Hematopoietic multipotent progenitor cell treated with erythropoietin and hydrocortisone succinate and interleukin-3 and kit ligand, for 6 days (in vitro differentiated cells): Measurements from ENCODE around the gene ALAS2.
"Not testable (repeated sequence)": the region's sequence is repeated elsewhere in the genome, so short reads cannot be mapped to it uniquely, and the experiment has no call there.

Experiments
- DNase-seq: peaks from one replicate; pipeline ENCODE4 v3.0.0-alpha.2; 2015

The ALAS2 gene, protein sequence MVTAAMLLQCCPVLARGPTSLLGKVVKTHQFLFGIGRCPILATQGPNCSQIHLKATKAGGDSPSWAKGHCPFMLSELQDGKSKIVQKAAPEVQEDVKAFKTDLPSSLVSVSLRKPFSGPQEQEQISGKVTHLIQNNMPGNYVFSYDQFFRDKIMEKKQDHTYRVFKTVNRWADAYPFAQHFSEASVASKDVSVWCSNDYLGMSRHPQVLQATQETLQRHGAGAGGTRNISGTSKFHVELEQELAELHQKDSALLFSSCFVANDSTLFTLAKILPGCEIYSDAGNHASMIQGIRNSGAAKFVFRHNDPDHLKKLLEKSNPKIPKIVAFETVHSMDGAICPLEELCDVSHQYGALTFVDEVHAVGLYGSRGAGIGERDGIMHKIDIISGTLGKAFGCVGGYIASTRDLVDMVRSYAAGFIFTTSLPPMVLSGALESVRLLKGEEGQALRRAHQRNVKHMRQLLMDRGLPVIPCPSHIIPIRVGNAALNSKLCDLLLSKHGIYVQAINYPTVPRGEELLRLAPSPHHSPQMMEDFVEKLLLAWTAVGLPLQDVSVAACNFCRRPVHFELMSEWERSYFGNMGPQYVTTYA

DNA sequence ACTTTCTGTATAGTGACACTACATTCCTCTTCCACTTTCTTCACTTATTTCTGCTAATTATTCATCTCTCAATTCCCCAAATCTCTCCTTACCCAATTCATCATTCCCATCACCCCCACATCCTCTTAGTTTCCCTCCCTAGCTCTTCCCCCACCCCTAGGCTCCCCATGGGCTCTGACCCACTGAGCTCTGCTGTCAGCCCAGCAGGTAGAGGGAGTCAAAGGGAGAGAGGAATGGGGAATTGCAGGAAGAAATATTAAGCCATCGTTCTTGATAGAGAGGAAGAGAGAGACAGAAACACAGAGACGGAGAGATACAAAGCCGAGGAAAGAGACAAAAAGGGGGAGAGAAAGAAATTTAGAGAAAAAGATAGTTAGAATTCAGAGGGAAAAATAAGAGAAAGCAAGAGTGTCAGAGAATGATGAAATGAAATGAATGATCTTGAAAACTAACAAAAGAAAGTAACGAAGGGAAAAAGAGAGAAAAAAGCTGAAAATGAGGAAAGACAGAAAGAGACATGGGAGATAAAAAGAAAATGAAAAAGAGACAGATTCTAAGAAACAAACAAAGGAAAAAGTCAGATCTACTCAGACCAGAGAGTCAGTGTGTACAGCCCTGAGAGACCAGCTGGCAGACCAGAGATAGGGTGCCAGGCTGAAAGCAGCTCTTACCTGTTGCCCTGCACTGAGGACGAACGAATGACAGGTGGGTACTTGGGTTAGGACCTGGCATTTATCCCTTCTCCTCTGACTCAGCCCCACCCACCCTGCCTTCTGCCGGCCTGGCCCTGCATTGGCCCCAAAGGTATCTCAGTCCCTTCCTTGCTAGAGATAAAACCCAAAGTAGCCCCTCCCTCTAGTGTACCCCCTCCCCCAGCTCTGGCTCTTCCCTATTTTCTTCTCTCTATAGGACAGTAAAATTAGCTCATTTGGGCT lies at the start of gene ALAS2:
Gene ALAS2, minus strand, starts transcription at position 707 of the 935 bp plus-strand sequence. CDS start 4,977 bp downstream, outside the sequence.
- DNase-seq: peak; percentile 44

DNA sequence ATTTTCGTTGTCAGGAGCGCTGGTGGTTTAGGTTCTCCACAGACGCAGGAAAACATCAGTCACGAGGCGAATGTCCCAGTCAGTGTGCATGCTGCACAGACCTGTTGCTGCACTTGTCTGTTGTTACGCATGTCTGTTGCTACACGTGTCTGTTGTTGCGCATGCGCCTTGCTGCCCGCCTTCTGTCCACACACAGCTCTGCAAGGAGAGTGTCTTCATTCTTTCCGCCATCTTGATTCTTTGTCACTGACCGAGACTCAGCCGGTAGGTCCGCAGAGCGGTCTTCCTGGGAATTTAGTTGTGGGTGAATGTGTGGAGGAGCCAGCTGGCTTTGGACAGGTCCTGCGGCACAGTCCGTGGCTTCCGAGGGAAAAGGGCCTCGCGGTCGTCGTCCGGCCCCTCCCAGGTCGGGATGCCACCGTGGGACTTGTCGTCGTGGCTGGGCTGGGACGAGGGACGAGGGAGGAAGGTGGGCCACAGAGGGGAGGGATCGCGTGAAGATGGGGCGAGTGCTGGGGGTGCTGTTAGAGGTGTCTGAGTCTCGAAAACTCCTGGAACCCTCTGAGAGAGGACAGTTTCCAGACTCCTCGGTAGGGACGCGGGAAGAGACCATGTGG lies 44.2 kb upstream of the ALAS2 start, which contains the start of gene PAGE2B:
Gene PAGE2B, plus strand, starts transcription at position 180 of the 617 bp plus-strand sequence. CDS start 1,012 bp downstream, outside the sequence.
- DNase-seq: no peak

DNA sequence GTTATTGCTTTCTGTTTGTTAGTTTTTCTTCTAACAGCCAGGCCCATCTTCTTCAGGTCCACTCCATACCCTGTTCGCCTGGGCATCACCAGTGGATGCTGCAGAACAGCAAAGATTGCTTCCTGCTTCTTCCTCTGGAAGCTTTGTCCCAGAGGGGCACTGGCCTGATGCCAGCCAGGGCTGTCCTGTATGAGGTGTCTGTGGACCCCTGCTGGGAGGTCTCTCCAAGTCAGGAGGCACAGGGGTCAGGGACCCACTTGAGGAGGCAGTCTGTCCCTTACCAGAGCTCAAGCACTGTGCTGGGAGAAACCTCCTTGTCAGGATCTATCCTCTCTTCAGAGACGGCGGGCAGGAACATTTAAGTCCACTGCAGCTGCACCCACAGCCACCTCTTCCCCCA lies 41.5 kb upstream of the ALAS2 start:
- no peak for DNase-seq

DNA sequence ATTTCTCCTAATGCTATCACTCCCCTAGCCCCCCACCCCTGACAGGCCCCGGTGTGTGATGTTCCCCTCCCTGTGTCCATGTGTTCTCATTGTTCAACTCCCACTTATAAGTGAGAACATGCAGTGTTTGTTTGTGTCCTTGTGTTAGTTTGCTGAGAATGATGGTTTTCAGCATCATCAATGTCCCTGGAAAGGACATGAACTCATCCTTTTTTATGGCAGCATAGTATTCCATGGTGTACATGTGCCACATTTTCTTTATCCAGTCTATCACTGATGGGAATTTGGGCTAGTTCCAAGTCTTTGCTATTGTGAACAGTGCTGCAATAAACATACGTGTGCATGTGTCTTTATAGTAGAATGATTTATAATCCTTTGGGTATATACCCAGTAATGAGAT lies 36.4 kb upstream of the ALAS2 start:
- DNase-seq: not testable (repeated sequence)

DNA sequence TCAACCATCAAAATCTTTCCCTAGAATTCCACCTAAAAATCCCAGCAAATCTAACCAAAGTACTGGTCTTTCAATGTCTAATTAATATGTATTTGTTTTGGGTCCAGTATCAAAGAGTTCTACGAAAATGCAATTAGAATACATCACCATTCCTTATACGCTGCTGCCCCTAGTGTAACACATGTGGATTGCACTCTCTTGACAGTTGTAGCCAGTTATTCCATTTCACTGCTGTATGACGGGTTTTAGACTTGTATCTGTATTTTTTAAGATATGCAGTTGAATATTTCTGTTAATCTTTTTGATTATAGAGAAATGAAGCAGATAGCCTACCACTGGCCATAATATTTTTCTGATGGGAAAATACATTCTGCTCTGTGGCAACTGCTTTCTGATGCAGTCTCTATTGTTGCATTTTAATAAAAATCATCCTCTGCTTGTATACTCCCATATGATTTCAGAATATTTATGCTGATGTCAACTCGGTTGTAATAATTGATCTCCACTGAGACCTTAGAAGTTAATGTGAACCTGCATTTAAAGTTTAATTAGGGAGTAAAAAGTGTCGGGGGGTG lies 27.0 kb upstream of the ALAS2 start:
- peak; percentile 74 for DNase-seq

DNA sequence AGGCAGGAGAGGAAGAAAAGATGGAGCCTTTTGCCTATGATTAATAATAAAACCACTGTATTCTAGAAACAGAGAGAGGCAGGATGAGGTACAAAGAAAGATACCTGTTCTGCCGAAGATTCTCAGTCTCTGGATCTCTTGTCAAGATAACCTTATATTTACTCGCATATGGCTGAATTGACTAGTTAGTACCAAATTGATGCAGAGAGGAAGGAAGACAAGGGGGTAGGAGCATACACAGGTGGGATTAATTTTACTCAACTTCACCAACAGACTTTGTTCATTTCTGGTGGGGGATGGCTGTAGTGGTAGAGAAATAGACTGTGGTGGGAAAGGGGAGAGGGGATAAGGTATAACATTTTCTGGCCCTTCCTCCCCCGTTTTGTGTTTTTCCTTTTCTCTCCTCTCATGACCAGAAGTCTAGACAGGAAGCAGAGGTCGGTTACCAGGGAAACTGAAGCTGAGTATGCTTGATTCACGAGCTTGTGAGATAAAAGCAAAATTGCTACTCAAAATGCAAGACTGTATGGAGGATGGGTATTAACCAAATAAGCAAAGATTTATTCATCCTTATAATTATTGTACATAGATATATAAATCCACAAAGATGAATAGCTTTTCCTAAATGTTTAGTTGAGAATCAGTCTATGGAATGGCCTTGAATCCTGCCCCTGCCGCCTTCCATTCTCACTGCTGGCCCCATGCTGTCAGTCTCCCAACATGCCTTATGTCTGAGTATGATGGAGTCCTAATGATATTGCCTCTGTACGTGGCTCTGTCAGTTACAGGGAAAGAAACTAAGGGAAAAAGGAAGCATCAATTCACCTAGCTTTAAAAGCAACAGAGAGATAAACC lies 26.3 kb upstream of the ALAS2 start:
- DNase-seq: peak; percentile 33

DNA sequence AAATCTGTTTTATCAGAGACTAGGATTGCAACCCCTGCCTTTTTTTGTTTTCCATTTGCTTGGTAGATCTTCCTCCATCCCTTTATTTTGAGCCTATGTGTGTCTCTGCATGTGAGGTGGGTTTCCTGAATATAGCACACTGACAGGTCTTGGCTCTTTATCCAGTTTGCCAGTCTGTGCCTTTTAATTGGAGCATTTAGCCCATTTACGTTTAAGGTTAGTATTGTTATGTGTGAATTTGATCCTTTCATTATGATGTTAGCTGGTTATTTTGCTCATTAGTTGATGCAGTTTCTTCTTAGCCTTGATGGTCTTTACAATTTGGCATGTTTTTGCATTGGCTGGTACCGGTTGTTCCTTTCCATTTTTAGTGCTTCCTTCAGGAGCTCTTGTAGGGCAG lies 19.8 kb upstream of the ALAS2 start:
- not testable (repeated sequence) for DNase-seq

DNA sequence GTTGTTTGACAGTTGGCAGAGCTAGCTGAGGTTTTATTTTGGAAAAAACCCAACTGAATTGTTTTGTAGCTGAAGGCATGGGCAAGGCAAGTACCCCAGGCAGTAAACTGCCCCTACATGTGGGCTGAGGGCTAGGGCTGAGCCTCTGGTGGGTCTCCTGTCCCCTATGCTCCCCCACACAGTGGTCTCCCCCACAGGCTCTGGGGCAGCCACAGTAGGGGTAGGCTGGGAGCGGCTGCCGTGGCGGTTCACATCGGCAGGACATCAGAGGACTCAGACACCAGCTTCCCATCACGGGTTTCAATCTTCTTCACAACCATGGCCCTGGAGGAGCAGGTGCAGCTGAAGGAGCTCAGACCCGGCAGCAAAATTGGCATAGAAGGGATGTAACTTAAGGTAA lies 10.7 kb upstream of the ALAS2 start:
- no peak for DNase-seq

DNA sequence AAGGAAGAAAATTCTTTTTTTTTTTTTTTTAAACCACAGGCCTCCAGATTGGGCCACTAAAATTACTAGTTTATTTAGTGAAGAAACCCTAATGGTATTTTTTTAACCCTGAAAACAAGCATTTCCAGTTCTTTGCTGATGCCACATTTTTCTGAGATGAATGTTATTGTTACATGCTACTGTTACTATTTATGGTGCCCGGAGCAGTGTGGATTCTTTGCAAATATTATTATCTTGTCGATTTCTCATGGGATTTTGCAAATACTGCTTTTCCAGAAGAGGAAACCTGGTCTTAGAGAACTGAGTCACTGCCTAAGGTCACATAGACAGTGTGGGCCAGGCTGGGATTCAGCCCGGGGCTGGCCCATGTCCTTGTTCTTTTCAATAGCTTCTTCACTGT lies 8.7 kb upstream of the ALAS2 start:
- DNase-seq: no peak

DNA sequence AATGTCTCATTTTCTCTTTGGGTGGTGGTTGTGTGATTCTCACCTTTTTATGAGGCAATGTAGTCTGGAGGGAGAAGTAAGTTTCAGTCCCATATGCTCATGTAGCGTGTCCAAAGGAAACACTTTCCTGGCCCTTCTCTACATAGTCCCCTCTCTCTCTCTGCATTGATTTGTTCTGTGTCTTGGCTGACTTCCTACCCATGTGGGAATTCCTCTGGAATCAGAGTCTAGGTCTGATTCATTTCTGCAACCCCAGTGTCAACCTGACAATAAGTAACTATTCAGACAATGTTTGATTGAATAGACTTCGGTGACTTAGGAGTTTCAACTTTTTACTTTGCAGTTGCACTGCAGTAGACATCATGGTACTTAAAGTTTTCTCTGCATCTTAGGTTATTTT lies 2.7 kb upstream of the ALAS2 start:
- DNase-seq: no peak

DNA sequence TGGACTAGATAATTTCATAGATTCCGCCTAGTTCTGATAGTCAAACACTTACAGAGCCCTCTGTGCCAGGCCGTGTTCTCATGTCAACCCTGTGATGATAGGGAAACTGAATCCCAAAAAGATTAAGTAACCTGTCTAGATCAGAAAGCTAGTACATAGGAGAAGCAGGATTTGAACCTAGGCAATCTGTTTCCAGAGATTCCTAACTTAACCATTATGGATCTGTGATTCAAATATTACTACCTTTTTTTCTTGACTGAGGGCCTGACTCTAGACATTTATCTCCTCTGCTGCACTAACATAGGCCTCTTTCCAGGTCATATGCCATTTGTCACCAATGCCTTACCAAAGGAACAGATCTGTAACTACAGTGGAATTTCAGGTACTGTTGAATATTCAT lies 1.5 kb downstream of the ALAS2 start:
- no peak for DNase-seq

DNA sequence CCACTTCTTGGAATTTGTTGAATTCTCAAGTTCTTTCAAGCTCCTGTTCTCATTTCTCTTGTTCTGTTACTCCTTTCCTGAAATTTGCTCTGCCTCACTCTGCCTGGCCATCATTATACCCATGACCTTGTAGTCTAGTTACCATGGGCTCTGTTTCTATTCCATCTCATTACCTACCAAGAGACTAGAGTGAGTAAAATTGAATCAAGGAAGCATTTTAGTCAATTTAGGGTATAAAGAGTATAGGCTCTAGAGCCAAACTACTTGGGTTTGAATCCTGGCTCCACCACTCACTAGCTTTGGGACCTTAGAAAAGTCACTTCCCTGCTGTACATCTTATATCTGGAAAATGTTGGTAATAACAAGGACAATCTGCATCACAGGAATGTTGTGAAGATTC lies 2.2 kb downstream of the ALAS2 start:
- no peak for DNase-seq

DNA sequence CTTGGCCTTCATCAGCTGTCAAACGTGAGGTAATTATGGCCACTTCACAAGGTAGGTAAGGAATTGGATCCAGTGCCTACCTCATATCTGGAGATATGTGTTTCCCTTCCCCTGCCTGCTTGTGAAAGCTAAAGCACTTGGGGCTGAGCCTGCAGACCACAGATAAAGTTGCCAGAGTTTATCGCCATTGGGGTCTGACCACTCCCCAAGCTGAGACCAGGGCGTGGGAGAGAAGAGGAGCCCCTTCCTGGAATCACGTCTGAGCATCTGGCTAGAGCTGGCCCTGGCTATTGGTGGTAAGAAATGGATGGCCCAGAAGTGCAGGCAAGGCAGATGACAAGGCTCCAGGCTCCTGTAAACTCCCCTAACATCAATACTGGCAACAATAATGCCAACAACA lies 2.7 kb downstream of the ALAS2 start:
- peak; percentile 89 for DNase-seq

DNA sequence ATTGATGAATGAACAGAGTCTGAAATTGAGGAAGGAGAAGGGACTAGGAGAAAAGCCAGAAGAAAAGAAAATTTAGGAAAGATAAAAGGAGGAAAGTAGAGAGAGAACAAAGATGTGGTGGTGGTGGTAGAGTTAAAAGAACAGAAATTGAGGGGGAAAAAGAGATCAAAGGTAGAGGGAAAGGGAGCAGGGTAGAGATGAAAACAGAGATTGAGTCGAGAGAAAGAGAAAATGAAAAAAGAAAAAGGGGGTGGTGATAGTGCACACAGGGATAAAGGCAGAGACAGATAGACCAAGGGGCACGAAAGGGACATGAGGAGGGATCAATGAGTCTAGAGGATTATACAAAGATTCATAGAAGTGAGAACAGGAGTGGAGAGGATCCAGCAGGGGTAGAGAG lies 3.9 kb downstream of the ALAS2 start:
- no peak for DNase-seq

DNA sequence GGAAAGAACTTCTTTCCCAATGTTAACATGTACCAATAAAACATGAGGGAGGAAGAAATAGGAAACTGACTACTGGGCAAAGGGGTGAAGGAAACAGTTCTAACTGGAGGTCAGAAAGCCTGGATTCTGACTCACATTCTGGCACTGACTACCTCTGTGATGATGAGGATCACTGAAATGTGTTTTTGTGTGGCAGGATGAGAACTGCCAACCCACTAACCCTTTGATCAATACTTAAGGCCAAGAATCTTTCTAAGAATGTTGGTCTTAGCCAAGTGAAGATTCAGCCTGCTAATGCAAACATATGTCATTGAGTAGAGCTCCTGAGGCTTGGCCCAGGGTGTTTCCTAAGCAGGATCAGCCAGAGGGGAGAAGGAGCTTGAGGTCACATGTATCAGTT lies 4.6 kb downstream of the ALAS2 start:
- no peak for DNase-seq

DNA sequence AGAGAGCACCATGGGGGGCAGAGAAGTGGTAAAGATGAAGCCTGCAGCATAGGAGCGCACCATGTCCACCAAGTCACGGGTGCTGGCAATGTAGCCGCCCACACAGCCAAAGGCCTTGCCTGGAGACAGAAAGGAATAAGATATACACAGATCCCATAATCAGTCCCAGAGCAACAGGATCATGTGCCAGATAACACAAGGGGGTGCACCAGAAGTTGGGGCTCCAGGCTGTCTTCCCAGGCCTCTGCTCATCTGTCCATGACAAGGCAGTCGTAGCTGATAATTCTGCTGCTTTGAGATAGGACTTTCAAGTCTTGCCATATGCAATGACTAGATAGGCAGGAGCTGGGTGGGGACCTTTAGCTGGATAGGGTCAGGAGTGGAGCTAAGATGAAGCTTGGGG lies 15.9 kb downstream of the ALAS2 start:
- peak; percentile 94 for DNase-seq

DNA sequence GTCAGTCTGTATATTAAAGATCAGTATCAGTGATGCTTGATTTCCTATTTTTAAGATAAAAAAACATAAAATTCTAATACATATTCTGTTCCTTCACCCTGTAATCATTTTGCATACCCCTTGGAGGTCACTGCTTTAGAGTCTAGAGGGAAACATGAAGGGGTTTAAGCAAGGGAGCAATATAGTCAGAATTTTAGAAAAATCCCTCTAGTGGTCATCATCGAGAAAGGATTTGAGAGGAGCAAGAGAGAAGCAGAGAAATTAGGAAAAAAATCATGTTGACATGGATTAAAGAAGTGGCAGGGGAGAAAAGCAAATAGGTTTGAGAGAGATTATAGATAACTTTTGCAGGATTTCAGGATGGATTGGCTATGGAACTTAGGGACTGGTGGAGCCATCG lies 19.5 kb downstream of the ALAS2 start:
- DNase-seq: peak; percentile 42

DNA sequence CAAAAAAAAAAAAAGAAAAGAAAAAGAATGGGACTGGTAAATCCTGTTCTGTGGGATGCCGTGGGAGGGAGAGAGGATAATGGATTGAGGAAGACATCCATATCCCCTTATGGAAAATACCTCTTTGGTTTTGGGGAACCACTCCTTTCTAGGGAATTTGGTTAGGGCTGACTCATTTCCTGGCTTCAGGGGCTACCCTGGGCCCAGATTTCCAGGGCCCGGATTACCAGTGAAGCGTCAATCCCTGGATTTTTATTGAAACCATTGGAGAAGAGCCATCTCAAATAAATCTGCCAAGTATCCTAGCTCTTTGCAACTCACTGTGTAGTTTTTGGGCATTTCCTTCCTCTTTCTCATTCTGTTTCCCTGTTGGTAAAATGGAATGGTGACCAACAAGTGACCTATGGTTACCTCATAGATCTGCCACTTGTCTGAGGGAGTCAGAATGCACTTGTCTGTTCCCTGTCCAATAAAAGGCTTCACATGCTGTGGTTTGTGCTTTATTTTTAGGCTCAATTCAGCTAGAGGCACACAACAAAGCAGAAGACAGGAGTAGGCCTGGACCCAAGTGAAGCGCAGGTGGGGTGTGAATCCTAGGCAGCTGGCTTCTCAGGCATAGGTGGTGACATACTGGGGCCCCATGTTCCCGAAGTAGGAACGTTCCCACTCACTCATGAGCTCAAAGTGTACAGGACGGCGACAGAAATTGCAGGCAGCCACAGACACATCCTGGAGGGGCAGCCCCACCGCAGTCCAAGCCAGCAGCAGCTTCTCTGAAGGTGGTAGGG lies 22.0 kb downstream of the ALAS2 start:
- DNase-seq: no peak

DNA sequence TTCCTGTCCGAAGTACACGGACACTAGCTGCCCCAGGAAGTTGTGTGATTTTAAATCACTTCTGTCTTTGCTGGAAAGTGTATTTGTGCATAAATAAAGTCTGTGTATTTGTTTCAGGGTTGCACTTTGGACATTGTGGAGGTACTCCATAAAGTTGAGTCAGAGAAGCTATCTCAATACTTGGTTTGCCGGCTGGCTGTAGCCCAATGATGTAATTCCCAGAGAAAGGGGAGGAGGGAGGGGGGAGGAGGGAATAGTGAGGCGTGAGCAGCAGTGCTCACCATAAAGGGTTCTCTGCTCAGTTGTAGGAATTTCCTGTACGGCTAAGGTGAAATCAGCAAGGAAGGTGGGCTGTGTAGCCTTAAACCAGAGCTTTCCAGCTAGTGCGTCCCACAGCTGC lies 23.1 kb downstream of the ALAS2 start:
- DNase-seq: no peak

DNA sequence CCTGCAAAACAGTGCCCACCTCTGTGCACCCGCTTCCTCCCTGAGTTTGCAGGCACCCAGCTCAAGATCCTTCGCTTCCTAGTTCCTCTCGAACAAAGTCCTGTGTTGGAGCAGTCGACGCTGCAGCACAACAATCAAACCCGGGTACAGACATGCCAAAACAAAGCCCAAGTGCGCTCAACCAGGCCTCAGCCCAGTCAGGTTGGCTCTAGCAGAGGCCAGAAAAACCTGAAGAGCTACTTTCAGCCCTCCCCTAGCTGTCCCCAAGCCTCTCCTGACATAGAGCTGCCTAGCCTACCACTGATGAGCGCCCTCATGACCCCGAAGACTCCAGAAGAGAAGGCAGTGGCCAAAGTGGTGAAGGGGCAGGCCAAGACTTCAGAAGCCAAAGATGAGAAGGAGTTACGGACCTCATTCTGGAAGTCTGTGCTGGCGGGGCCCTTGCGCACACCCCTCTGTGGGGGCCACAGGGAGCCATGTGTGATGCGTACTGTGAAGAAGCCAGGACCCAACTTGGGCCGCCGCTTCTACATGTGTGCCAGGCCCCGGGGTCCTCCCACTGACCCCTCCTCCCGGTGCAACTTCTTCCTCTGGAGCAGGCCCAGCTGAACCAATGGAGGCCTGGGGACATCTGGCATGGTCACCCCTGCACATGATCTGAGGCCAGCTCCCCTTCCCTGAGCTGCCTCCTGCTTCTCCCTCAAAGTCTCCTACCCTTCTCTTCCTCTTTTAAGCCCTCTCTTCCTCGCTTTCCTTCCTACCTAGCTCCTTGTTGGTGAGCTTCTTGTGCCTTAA lies 23.8 kb downstream of the ALAS2 start:
- no peak for DNase-seq
